Cerebellar nuclear complex (tissue), 1 donor: Measurements from ENCODE around the gene CYP19A1.

Experiments
- DNase-seq, 2 experiments: peaks; one replicate each; lab custom pipeline; 2025; lab: John Stamatoyannopoulos, UW

Gene CYP19A1

DNA sequence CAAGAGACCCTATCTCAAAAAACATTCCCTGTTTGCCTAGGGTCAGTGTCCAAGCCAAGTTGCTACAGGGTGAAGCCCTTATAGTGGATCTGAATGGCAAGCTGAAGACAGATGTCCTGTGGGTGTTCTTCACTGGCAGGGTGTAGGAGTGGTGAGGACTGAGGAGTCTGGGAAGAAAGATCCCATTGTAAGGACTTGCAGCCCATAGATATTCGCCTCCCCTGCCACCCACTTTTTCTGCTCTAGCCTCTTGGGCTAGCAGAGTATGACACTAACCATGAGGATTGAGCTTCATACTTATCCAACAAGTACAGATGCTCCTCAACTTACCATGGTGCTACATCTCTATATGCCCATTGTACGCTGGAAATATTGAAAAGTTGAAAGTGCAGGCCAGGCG lies 13.2 kb downstream of the CYP19A1 start:
- DNase-seq, result no peak

DNA sequence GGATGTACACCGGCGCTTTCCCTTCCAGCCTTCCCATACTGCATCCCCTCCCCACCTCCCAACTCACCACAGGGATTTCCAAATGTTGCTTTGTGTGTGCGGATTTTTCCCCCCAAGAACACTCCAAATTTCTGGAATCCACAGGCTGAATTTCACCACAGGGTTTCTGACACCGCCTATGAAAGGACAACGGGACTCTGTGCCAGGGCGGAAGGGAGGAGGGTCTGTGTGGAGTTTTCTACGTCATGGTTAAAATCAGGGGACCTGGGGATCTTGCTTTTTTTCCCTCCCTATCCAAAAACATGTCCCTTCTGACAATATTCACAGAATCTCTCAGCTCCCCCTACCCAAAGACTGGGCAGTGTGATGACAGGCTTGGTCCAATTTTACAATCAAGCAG lies 14.6 kb downstream of the CYP19A1 start:
- DNase-seq, result no peak

DNA sequence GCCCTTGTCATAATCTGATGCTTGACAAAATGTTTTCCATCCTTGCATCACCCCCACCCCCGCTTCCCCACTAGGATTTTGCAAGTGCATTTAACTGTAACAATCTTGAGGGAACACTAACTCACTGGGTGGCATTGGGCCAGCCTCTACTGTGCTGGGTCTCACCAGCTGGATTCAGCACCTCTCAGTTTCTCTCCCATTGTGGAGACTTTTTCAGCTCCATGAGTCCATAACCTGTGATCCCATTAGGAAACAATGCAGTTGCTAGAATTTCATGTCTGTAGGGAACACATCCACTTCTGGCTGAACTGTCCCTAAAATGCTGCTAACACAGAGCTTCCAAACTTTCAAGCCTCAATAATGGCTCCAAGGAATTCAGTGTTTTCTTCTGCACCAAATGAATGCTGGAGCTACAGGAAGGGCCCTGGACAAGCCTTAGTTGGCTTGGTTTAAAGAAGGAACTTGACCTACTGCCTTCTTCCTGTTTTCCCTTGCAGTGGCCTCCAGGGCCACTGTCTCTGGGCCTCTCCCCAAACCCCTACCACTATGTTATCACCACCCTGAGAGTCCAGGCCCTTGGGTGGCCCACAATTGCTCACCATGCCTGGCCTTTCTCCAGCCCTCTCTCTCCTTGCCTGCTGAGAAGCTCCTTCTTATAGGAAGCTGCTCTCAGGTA lies 15.6 kb downstream of the CYP19A1 start:
- DNase-seq, result no peak

DNA sequence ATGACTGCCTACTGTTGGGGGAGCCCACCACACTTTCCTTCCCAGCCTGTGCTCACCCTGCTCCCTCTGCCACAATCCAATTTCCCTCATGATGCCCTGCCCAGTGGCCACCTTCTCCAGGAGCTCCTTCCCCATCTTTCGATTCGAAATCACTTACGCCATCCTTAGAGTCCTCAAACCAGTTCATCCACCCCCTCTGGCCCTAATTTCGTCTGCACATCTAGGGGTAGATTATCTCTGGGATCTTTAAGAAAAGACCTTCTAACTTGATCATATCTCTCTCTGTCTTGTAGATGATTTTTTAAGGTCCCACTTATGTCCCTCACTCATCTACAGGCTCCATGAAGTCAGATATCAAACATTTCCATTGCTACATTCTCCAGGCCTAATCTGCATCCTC lies 17.1 kb downstream of the CYP19A1 start:
- DNase-seq, result no peak

DNA sequence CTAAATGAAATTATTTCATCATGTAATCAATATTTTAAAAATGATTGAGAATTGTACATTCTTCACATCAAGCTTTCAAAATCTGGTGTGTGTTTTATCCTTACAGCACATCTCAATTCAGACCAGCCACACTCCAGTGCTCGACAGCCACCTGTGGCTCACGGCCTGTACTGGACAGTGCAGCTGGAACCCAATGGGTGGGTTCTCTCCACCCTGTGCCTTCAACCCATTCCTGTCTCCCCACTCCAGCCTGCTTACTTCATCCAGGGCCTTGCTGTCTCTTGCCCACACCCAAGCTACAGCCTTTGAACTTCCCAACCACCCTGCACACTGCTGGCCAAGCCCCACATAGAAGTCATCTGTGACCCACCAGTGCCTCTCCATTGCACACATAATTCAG lies 17.6 kb downstream of the CYP19A1 start:
- no peak for DNase-seq

DNA sequence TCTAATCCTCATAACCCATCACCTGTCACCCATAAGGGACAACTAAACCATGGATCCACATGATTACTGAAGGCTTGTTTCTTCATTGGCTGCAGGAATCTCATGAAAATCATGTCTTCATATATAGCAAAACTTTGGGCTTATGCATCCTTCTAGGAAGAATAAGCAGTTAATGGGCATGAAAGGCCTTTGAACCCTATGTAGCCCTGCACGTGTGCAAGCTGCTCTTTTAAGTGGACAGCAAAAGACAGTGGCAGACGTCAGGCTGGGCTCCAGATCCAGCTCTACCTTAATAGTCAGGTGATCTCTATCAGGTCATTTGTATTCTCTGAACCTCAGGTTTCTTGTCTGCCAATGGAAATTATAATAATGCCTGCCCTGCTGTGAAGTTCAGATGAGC lies 18.9 kb downstream of the CYP19A1 start:
- no peak for DNase-seq

DNA sequence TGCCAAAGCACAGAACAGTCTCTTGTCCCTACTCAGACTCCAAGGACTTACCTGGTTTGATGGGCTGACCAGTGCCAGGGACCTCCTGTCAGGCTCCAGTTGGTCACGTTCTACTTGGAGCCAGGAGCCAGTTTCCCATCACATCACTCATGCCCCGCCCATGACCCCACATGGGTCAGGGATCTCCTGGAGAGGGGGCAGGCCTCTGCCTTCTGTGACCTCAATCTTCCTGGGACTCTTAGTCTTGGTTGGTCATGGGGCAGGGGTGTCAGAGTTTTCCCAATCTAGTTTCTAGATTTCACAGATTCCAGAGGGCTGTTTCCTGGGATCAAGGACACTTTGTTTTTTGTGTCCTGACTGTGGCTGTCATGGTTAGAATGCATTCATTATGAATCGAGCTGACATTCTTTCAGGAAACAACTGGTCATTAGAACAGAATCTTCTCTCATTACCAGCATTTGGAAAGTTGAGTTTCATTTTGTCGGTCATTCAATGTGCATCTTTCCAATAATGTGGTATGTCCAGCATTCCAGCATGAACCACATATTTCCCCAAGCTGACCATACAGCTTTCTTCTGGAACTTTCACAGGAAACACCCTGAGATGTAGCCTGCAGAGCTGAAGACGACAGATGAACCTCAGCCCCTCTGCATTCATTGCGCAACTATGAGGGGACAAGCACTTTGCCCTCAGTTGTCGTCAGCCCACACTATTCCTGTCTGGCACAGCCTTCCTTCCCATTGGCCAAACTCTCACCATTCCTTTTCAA lies 19.8 kb downstream of the CYP19A1 start:
- DNase-seq, result no peak

DNA sequence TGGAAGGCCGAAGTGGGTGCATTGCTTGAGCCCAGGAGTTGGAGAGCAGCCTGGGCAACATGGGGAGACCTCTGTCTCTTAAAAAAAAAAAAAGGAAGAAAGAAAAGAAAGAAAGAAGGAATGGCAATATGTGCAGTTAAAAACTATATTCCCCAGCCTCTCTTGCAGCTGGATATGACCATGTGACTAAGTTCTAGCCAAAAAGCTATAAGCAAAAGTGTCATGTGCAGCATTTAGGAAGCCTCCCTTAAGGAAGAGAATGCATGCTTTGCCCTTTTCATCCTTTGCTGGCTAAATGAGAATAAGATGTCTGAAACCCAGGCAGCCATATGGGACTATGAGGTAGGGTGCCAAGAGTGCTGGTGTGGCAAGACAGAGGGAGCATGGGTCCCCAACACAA lies 21.8 kb downstream of the CYP19A1 start:
- DNase-seq, result no peak

DNA sequence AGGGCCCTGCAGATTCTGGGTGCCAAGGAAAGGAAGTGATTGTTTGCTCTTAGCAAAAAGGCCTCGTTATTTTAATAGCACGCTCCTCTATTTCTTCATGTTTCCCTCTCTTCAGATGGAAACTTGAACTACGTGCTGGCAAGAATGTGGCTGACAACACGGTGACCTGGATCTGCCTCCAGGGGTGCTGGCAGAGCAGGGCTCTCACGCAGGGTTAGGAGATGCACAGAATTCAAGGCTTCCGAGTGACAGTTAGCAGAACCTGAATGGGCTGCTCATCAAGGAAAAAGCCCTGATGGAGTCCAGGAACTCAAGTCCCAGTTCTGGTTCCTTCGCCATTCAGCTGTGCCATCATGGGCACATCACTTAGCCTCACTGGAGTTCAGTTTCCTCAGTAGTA lies 22.7 kb downstream of the CYP19A1 start:
- DNase-seq, result no peak

DNA sequence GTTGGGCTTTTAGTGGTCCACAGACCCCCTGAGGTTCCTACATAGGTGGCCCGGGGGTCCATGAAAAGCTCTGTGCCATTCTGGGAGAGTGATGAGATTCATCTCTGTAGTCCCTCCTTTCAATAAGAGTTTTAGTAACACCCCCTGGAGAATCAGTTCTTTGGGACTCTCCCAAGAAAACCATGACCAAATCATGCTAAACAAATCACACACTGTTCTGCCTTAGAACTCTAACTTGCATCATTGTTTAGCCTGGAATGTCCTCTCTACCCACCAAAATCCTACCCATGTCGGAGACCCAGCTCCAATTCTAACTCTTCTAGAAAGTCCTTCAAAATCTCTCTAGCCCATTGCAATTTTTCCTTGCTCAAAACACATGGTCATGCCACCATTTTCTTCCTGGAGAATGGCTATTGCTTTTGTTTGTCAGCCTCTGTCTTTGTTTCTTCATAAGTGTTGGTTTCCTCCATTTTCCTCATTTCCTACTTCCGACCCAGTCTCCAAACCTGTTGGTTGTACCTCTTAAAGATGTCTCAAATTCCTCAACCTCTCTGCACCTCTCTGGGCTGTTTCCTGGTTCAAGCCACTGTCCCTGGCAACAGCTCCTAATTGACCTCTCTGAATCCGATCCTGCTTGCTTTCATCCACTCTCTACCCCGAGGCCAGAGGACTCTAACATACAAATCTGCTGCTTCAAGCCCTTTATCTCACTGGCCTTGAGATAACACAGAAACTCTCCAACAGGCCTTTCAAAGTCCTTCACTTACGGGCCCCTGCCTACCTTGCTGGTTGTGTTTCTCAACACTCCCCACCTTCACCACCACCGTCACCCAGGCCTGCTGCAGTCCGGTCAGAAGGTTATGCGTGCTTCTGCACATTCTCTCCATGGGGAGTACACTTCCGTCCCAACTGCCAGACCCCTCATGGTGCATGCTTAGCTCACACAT lies 23.7 kb downstream of the CYP19A1 start:
- no peak for DNase-seq

DNA sequence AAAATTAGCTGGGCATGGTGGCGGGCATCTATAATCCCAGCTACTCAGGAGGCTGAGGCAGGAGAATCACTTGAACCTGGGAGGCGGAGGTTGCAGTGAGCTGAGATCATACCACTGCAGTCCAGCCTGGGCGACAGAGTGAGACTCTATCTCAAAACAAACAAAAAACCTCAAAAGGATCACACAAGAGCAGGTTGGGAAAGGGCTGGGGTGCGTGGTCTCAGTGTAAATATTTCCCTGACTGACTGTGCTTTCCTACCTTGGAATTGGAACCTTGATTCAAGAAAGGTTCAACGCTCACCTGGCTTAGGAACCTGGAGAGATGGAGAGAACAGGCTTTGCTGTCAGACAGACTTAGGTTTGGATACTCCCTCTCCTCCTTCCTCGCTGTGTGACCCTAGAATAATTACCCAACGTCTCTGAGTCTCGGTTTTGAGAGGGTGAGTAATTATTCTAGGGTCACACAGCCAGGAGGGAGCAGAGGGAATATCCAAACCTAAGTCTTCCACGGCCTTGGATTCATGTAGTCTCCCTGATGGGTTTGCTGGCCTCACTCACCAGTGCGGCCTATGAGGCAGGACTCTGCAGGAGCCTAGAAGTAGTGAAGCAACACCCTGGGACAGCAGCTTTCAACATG lies 24.6 kb downstream of the CYP19A1 start:
- DNase-seq, result no peak

DNA sequence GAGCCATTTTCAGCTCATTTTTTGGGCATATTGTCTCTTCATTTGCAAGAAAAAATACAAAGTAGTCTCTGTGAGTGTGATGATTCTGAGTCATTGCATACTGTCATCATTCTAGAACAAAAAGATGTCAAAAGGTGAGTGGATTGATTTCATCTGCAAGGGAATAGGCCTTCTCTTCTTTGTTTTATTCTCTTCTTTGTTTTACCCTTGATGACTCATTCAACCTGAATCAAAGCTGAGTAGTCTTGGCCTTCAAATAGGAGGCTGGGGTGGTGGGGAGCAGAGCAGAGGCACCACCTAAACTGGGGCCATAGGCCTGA lies 25.4 kb downstream of the CYP19A1 start:
- DNase-seq, result no peak

DNA sequence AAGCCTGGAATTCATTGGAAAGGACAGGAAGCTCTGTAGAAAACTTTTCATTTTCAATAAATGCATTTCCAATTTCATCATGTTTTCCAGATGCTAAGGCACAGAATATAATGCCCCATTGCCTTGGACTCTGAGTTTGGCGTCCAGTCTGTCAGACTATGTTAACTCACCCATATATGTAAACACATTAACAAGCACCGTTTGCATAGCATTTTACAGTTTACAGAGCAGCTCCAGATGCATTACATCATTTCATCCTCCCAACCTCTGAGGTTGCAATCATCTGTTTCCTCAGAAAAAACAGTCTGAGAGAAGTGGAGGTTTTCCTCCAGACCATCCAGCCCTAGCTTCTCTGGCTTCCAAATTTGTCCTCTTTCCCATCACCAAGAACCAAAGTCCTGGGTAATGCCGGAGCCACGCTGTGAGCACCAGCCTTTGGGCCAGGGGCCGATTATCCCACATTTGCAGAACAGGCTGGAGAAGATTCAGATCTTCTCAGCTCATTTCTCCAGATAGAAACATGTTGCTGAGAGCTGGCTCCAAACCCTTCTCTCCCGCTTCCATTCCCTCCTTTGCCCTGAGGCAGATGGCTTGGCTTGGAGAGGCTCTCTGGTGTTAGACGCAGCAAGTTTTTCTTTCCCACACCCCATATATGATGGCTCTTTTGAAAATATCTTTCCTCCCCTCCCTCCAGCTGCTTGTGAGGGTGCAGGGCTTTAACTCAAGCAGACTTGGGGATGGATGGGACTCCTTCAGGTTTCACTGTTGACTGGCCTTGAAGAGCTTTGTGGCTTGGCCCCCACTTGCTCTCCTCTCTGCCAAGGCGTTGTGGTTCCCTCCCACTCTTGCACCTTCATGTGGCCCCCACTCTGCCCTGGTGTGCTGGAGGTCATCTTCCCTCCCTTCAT lies 26.0 kb downstream of the CYP19A1 start:
- DNase-seq, result no peak

DNA sequence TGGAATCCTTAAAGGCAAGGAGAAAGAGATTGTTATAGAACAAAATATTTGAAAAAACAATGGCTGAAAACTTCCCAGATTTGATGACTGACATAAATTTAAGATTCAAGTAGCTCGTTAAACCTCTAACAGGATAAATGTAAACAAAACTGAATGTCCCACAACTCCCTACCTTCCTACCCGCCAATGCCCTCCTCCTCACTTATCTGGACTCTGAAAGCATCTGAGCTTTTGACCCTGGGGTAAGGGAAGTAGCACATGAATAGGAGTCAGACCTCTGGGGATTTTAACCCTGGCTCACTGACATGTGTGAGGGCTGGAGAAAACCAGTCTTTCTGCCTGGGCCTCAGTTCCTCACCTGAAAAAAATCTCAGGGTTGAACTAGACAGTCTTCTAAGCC lies 26.9 kb downstream of the CYP19A1 start:
- no peak for DNase-seq

DNA sequence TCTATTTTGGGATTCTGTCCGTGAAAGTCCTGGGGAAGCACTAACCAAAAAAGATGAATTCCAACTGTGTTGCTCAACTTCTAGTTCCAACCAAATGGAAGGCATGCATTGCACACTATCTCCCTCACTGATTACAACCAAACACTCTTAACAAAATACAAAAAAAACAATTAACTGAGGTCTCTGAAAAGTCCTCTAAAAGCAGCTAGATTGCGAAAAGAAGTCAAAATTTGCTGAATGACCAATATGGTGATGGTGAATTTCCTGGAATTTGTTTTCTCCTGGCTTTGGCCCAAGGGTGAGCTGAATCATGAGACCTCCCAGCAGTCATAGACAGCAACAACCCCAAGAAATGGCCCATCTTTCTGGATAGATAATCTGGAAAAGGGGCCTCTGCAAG lies 28.3 kb downstream of the CYP19A1 start:
- no peak for DNase-seq

DNA sequence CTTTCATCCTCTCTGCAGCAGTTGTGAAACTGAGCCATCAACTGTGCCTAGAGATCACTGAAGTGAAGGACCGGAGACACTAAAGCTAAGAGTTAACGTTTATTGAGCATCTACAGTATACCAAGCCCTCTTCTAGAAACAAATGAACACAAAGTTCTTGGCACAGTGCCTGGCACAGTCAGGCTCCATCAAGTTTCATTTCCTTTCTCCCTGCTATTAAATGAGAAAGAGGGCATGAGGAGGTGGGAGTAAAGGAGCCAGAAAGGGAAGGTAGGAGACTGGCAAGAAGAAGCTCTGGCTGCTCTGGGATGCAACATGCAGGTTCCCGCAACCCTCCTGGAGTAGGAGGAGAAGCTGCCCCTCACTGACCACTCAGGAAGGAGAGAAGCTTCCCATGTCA lies 30.6 kb downstream of the CYP19A1 start:
- no peak for DNase-seq

DNA sequence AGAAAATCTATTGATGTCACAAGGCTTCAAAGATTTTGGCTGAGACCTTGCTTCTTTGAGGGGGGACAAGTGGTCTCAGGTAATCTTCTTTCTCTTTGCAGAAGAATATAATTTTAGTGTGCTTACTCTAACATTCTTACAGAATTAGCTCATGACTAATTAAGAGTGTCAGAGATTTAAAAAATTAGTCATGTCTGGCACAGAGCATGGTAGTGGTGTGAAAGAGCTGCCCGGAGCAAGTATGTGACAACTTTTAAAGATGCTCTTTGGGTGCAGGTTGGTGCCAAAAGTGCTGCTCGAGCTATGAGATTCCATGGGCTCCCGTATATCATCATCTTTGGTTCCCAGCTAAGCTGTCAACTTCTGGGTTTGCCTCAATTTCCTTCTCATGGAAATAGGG lies 31.1 kb downstream of the CYP19A1 start:
- DNase-seq, result no peak

DNA sequence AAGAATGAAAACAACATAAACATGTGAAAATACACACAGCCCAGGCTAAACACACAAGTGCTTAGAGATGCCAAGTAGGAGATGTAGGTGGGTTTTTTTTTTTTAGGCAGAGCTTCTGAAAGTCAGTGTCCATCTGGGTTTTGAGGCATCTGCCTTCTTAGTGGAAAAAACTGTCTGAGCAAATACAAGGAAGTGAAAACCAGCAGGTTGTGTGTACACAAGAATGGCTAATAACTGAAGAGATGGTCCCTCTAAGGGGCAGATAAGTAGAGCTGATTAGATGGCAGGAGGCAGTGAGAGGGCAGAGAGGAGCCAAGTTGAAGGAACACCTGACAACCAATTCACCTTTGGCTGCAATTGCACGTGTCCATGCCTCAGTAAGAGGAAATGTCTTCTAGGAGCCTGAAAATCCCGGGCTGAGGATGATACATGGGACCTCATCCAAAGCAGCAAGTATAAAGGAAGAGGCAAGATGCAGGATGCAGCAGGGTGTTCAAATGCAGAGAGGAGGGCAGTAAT lies 34.9 kb downstream of the CYP19A1 start:
- DNase-seq, result no peak

DNA sequence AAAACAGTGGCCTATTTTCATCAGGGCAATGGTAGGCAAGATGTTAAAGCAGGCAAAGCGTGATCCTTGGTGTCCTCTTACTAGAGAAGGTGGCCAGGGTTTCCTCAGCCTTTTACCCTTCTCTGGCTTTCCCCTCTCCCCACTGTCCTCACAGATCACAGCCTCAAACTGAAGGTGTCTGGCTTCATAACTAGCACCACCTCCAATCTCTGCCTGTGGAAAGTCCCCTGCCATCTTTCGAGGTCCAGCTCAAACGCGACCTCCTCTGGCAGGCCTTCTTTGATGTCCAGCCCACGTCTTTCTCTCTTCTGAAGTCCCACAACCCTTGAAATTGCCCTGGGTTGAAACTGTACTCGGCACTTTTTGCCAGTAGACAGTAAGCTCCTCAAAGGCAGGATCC lies 35.9 kb downstream of the CYP19A1 start:
- no peak for DNase-seq

DNA sequence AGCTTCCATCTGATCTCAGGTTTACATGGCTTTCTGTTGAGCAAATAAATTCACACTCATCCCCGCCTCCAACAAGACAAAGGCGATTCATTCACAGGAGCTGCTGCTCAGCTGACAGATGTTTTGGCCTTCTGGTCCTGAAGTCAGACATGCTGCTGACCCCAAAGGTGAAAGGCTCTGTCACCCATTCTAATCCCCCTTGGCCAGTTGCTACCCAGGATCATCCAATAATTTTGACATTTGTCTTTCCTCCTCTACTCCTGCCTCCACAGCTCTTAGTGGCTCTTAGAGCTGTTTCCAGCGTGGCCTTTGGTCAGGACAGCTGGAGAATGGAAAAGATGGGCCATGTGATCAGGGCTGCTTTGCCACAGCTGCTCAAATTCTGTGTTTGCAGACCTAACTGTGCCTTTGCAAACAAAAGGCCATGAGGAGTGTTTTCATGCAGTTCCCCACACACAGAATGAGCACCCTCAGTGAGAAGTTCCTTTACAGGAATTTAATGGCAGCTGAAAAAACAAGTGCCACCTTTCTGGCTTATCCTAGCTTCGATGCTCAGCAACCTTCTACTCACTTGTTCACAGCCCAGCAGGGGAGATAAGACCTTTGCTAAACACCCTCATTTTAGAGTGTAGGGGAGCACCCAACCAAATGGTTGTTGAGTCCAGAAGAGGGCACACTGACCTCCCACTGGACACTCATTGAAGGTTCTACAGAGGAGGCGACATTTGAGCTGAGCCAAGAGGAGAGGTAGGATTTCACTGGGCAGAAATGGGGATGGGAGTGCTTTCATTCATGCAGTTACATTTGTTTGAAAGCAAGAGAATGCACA lies 39.0 kb downstream of the CYP19A1 start:
- DNase-seq, result no peak
